ENCODE data around the gene SLC16A12. TPM values are rescaled to one million over a fixed set of nuclear protein-coding genes. Genes with fewer than 3 reads are reported as not detected.

Gene SLC16A12
- total and polyA plus RNA-seq, 2 of the 8 experiments (the other 6 are each of a cell fraction or from before 2014, with no cell fraction given), result 1.6 to 1.9 TPM

DNA sequence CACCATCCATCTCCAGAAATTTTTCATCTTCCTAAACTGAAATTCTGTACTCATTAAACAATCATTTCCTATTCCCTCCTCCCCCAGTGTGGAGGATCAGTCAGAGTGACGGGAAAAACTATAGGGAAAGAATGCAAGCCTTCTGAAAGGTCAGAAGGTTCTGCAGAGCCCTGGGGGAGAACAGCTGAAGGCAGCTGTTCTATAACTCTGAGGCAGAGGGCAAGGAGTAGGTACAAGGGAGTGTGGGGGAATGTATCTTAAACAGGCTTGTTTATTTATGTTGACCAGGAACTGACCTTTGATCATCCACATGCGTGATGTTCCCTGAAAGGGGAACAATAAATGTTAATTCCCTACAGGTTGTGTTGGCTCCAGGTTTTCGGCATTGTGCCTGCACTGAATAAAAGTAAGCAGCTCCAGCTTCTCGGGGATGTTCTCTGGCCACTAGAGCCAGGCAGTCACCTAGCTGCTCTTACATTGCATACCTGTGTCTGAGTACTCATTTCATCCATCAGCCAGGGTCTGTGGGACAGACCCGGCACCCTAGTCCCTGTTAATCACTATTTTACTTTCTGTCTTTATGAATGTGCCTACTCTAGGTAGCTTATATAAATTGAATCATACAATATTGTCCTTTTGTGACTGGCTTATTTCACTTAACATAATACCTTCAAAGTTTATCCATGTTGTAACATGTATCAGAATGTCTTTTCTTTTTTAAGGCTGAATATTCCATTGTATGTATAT is 137.2 kb downstream of the SLC16A12 start:
- WGBS, 2 experiments (ENCODE audit: extremely low coverage in 1 of 2, insufficient coverage in 1 of 2, insufficient read length in 1 of 2, insufficient replicate concordance in 2 of 2, low coverage in 1 of 2, low lambda C conversion rate in 2 of 2, missing lambda C conversion rate in 1 of 2), result 87% methylated on average over 5 of the region's 5 CpGs; no CpG with 5 or more reads in 1 of the 2 experiments
- CTCF ChIA-PET (ENCODE audit: partially characterized antibody), result no interaction called here
- FAIRE-seq (no peak), DNase-seq (ENCODE audit: low read depth in 1 of 2, low spot score in 2 of 2) (no peak)
- Histone ChIP-seq H4K5ac (ENCODE audit: insufficient read length, low read depth, low read length) (no peak overlapping the region), H3K56ac (replicated peaks; ENCODE audit: insufficient read length, low read depth, low read length) (no peak overlapping the region), H4K20me1 (replicated peaks in 1 of 2; ENCODE audit: control insufficient read depth in 1 of 2, insufficient read depth in 2 of 2, low read length in 2 of 2) (no peaks in the 10 kb centered on the region), H2BK15ac (ENCODE audit: low read length) (no peak overlapping the region), H3K27me3 (replicated peaks in 1 of 4; ENCODE audit: control insufficient read depth in 3 of 4, extremely low read depth in 1 of 4, insufficient read depth in 3 of 4, low read length in 3 of 4) (no peaks in the 10 kb centered on the region), H2AK5ac (ENCODE audit: low read depth, low read length) (no peak overlapping the region), H3K79me1 (ENCODE audit: low read depth, low read length) (no peaks in the 10 kb centered on the region), H3K23ac (ENCODE audit: insufficient read length) (no peak overlapping the region), H3K4me2 (ENCODE audit: insufficient read depth in 1 of 2, low read depth in 2 of 2, low read length in 2 of 2) (no peak overlapping the region), H2BK120ac (replicated peaks; ENCODE audit: low read depth, low read length) (no peak overlapping the region), H3K79me2 (ENCODE audit: control insufficient read depth in 1 of 2, insufficient read depth in 2 of 2, low read length in 2 of 2) (no peaks in the 10 kb centered on the region), H3K14ac (ENCODE audit: insufficient read length) (no peak overlapping the region), H3K18ac (ENCODE audit: extremely low read depth, low read length) (no peak overlapping the region), H4K8ac (ENCODE audit: extremely low read depth, insufficient read depth, low read length) (no peak overlapping the region), H2AFZ (ENCODE audit: low read length) (no peak overlapping the region), H4K91ac (replicated peaks; ENCODE audit: insufficient read length, low read length) (no peak overlapping the region), H3K4me1 (replicated peaks in 1 of 4; ENCODE audit: control insufficient read depth in 3 of 4, insufficient read depth in 4 of 4, low read length in 3 of 4) (no peaks in the 10 kb centered on the region), H3K9ac (replicated peaks in 1 of 4; ENCODE audit: extremely low read depth in 1 of 4, low read depth in 3 of 4, low read length in 3 of 4) (no peak overlapping the region), H2BK20ac (ENCODE audit: low read length) (no peak overlapping the region), H3K9me3 (ENCODE audit: insufficient read depth in 2 of 2, low read depth in 1 of 2, low read length in 1 of 2) (no peaks in the 10 kb centered on the region), H3K23me2 (ENCODE audit: low read depth, low read length) (no peaks in the 10 kb centered on the region), H3K36me3 (ENCODE audit: control insufficient read depth in 2 of 4, insufficient read depth in 4 of 4, low read length in 3 of 4) (no peaks in the 10 kb centered on the region), H3K27ac (ENCODE audit: low read depth, low read length) (no peak overlapping the region), H2BK12ac (ENCODE audit: low read depth, low read length) (no peak overlapping the region), H2BK5ac (ENCODE audit: low read depth, low read length) (no peak overlapping the region), H3K4me3 (ENCODE audit: extremely low read depth in 1 of 4, insufficient read depth in 2 of 4, low read depth in 3 of 4, low read length in 4 of 4) (no peak overlapping the region), H3K4ac (replicated peaks; ENCODE audit: insufficient read length, low read depth, low read length) (no peak overlapping the region)
- TF ChIP-seq NANOG (IDR thresholded peaks at IDR 0.05; ENCODE audit: insufficient read depth, low read depth, low read length, poor library complexity, severe bottlenecking), result no peak
- TF ChIP-seq SIRT6 (IDR thresholded peaks at IDR 0.05; ENCODE audit: low read length), result no peak
- TF ChIP-seq GTF2F1 (IDR thresholded peaks at IDR 0.05; ENCODE audit: borderline replicate concordance, low read depth, low read length), result no peak
- TF ChIP-seq POLR2A (IDR thresholded peaks at IDR 0.05; ENCODE audit: control extremely low read depth in 1 of 2, low read depth in 2 of 2, low read length in 2 of 2), result no peak
- TF ChIP-seq EP300 (IDR thresholded peaks at IDR 0.05; ENCODE audit: borderline replicate concordance in 1 of 2, low read depth in 2 of 2, low read length in 2 of 2), result no peak
- TF ChIP-seq CBX5 (IDR thresholded peaks at IDR 0.05; ENCODE audit: low read depth, low read length), result no peak
- no peak for TF ChIP-seq BCL11A (IDR thresholded peaks at IDR 0.05; ENCODE audit: low read depth in 2 of 2, low read length in 2 of 2)
- TF ChIP-seq CHD1 (IDR thresholded peaks at IDR 0.05; ENCODE audit: low read depth, low read length), result no peak
- TF ChIP-seq SIN3A (conservative IDR thresholded peaks at IDR 0.05 in 1 of 2, IDR thresholded peaks at IDR 0.05 in 1 of 2; ENCODE audit: low read depth in 1 of 2, low read length in 2 of 2), result no peak
- POLR2A ChIA-PET (ENCODE audit: partially characterized antibody), result no interaction called here

Measured in H1 (cell line).